C4-2B (cell line): ENCODE results near the gene MEX3A.

Experiments
- CTCF ChIP-seq: fragments of 450-650 bp; conservative IDR thresholded peaks from 2 replicates; pipeline ENCODE4 v1.5.1; 2017; ENCODE audit warnings: mild to moderate bottlenecking
- ZFX ChIP-seq: fragments of 450-650 bp; IDR thresholded peaks from 2 replicates; pipeline ENCODE4 v1.6.1; 2017

- TF ChIP-seq CTCF (no peak), ZFX (no peak)
These were observed 25.8 kb upstream of the MEX3A start for GRCh38 chr1:156108057-156108456.
